Stimulated activated CD4-positive, alpha-beta T cell treated with anti-CD3 and anti-CD28 coated beads, Interleukin-1b, Interleukin-23, amount 100 ng/mL, for 24 hours (primary cell): ENCODE results near the gene CTU1.

Experiments
- DNase-seq, 4 experiments: peaks; one replicate each; pipeline ENCODE4 v3.0.0-alpha.2; 2020; ENCODE audit warnings: low read depth in 4 of 4, low spot score in 1 of 4

Gene CTU1

GRCh38 chr19:51103926-51104341 lies 4.3 kb downstream of the CTU1 start:
- no peak for DNase-seq

GRCh38 chr19:51102991-51103390 lies 5.2 kb downstream of the CTU1 start:
- no peak for DNase-seq

DNA sequence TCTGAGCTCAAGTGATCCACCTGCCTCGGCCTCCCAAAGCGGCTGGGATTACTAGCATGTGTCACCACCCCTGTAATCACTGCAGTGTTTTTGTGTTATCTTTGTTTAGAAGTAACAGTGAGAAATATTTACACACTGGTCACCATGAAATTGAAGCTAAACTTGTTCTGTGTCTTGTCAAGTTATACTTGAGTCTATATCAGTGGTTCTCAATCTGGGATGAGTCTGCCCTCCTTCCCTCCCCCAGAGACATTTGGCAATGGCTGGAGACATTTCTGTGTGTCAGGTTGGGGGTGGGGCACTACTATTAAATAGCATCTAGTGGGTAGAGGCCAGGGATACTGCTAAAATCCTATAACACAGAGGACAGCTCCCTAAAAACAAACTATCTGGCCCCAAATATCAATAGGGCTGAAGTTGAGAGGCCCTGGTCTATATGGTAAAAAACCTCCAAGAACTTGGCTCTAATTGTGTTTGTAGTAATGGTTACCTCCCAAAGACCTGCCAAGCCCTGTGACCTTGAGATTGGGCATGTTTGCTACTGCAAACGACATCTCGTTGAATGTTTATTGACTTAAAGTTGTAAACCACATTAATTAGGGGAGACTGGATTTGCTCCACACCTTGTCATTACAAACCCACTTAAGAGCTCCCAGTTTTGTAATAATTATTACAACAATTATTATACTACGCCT lies 6.9 kb downstream of the CTU1 start:
- DNase-seq, result no peak

GRCh38 chr19:51100601-51101000 lies 7.6 kb downstream of the CTU1 start:
- no peak for DNase-seq

GRCh38 chr19:51099047-51099382 lies 9.2 kb downstream of the CTU1 start:
- DNase-seq, result no peak

- DNase-seq, result no peak
Observed at GRCh38 chr19:51098365-51099046, 9.7 kb downstream of the CTU1 start.

- DNase-seq, result no peak
Observed at GRCh38 chr19:51097796-51098195, 10.4 kb downstream of the CTU1 start.

- peak; percentile 47 to 66 (median 58) for DNase-seq
Observed at GRCh38 chr19:51097166-51097738, 11.0 kb downstream of the CTU1 start.

DNA sequence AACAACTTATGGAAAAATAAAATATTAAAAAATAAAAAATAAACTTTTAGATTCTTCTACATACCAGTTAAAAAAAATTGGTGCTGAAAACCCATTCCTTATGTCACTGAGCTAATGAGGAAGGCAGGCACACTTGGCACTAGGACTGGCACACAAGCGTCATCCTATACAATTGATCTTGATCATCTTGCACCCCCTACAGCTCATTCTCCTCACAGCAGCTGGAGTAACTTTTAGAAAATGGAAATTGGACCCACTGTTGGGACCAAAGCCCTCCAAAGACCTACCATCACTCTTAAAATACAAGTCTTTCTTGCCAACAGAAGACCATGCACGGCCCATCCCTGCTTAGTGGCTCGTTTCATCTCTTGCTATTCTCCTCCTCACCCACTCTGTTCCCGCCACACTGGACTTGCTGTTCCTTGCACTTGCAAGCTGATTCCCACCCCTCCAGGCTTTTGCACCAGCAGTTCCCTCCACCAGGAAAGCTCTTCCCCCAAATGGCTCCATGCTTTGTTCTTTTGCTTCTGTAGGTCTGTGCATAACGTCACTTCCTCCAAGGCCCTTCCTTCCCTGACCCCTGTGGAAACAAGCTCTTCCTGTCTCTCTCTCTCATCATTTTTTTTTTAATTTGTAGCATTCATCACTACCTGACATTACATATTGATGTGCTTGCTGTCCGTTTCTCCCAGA lies 11.6 kb downstream of the CTU1 start:
- DNase-seq, result no peak

- DNase-seq, result peak in 1 of 4 experiments; percentile 22
Observed at GRCh38 chr19:51094696-51095279, 13.4 kb downstream of the CTU1 start.

GRCh38 chr19:51093510-51094345 lies 14.5 kb downstream of the CTU1 start:
- DNase-seq, result no peak

- DNase-seq, result no peak
Observed at GRCh38 chr19:51093101-51093500, 15.1 kb downstream of the CTU1 start.

- DNase-seq, result no peak
Observed at GRCh38 chr19:51091895-51092873, 16.0 kb downstream of the CTU1 start.

DNA sequence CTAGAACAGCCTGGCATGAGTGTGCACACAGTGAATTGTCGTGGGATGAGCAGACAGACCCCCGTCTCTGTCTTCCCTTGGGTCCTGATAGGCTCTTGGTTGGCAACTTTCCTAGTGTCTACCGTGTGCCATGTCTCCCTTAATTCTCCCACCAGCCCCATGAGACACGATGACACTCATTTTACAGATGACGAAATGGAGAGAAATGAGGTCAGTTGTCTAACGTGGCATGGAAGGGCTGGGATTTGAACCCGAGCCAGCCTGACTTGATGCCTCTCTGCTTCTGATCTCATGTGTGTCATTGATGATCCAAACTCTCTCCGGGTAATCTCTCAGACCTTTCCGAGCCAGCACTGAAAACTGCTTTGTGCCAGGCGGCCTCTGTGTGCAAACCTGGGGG lies 17.1 kb downstream of the CTU1 start:
- DNase-seq, result no peak

GRCh38 chr19:51090471-51090870 lies 17.7 kb downstream of the CTU1 start:
- no peak for DNase-seq

- DNase-seq, result no peak
Observed at GRCh38 chr19:51089786-51090185, 18.4 kb downstream of the CTU1 start.

- no peak for DNase-seq
Observed at GRCh38 chr19:51086153-51086850, 21.9 kb downstream of the CTU1 start.

GRCh38 chr19:51084505-51084904 lies 23.7 kb downstream of the CTU1 start:
- no peak for DNase-seq

GRCh38 chr19:51083783-51084182 lies 24.4 kb downstream of the CTU1 start:
- DNase-seq, result no peak
